Measurements from ENCODE around the gene SLC5A11.

GRCh38 chr16:24908716-24909115 is 63.0 kb downstream of the SLC5A11 start:
- TF ChIP-seq CTCF (IDR thresholded peaks at IDR 0.05) (no peak), POLR2A (IDR thresholded peaks at IDR 0.05) (no peak)

All from testis (tissue), 2 donors.